Raji (cell line): ENCODE measurements around the gene PRKCD.

Experiments
- POLR2A ChIP-seq: IDR thresholded peaks from 2 replicates; pipeline ENCODE4 v1.6.1; 2011; ENCODE audit warnings: low read depth, low read length, control low read depth; ENCODE audit not compliant: insufficient read depth

Gene PRKCD

DNA sequence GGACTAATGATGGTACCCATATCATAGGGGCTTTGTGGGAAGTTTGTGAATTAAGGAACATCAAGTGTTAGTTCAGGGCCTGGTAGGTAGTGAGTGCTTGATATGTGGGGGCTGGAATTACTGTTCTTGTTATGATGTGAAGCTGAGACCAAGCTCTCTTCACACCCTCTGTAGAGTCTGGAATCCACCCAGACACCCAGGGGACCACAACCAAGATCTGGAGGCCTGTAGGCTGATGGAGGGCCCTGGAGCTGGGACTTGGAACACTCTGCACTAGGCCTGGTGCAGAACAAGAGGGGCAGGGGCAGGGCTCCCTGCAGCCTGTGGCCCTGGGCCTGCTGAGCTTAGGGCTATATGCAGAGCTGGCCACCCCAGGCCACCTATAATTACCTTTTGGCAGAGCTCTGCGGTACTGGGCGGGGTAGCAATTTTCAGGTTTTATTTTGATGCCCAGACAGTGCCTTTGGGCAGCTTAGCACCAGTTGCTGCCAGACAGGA, 13.1 kb upstream of the PRKCD start:
- no peak for TF ChIP-seq POLR2A

DNA sequence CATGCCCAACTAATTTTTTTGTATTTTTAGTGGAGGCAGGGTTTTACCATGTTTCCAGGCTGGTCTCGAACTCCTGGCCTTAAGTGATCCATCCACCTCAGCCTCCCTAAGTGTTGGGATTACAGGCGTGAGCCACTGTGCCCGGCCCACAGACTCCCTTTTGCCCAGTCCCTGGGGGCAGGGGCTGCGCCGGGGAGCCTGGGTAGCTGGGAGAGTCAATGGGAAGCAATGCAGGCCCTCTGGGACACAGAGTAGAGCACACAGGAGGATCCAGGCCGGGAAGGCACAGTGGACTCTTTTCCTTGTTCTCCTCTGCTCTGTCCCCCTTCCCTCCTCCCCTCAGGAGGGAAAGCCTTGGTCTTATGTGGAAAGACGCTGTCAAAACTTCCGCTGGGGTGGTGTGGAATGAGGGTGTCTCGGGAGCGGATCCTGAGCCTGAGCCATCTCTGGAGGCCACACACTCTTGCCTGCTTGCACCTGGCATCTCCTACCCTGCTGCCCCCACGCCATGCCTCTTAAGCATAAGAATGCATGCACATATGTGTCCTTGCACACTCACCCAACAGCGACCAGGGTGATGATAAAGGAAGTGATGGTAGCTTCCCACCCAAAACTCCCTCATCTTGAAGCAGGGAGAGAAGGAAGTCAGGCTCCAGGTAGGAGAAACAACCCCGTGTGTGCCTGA, 11.9 kb upstream of the PRKCD start:
- TF ChIP-seq POLR2A, result no peak

DNA sequence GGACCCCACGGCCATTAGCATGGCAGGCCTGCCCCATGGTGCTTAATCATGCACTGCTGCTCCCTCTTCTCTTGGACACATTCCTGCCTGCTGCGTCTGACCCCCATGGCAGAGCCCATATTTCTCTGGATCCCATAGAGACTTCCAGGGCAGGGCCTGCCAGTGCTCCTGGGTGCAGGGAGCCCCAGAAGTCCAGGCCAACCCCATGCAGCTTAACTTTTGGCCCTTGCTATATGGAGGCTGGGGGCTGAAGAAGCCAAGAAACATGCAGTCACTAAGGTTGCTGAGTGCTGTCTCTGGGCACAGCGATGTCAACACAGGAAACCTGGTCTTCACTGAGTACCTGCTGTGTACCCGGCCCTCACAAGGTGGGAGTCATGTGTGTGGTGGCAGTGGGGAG, 11.3 kb upstream of the PRKCD start:
- TF ChIP-seq POLR2A, result no peak

DNA sequence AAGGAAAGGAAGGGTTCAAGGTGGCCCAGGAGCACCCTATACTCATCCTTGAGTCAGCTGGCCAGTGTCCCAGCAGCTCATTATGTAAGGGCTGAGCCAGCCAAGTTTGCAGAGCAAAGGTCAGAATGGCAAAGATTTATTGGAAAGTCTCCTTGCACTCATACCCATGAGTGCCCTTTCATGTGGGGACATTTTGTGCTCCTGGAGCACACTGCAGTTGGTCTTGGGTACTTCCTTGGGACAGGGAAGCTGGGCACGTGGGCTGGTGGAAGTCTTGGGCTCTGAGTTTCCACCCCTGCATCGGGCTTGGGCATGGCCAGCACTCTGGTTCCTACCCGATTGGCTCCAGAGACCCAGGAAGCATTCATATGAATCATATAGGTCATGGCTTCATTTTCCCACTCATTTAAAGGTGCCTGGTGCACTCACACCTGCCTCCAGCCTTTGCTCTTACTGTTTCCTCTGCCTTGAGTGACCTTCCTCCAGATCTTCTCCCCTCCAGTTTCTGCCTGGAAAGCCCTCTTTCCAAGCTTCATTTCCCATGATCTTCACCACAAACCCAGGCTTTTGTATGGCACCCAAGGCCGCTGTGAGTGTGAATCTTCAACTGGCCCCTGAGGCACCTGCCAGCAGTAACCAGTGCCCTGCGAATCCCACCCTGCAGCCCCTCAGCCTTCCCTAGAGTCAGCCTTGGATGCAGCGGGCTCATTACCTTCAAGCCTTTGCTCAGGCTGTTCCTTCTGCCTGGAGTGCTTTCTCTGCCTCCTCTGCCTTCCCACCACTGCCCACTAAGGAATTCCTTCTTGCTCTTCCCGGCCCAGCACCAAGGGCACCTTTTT, 10.5 kb upstream of the PRKCD start:
- no peak for TF ChIP-seq POLR2A

DNA sequence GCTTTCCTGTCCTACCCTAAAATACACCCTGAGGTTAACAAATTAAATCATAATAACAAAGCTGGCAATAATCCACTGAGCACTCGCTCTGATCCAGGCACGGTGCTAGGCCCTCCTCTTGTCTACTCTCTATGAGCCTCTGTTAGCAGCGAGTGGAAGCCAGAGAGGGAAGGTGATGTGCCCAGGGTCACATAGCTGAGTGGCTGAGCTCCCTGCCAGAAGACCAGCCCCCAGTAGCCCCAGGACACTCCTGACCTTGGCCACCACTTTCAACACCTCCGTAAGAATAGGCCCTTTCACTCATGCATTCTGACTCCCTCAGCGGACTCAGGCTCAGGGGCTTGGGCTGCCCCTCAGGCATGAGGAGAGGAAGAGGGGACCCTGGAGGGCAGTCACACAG, 9.5 kb upstream of the PRKCD start:
- TF ChIP-seq POLR2A, result no peak

DNA sequence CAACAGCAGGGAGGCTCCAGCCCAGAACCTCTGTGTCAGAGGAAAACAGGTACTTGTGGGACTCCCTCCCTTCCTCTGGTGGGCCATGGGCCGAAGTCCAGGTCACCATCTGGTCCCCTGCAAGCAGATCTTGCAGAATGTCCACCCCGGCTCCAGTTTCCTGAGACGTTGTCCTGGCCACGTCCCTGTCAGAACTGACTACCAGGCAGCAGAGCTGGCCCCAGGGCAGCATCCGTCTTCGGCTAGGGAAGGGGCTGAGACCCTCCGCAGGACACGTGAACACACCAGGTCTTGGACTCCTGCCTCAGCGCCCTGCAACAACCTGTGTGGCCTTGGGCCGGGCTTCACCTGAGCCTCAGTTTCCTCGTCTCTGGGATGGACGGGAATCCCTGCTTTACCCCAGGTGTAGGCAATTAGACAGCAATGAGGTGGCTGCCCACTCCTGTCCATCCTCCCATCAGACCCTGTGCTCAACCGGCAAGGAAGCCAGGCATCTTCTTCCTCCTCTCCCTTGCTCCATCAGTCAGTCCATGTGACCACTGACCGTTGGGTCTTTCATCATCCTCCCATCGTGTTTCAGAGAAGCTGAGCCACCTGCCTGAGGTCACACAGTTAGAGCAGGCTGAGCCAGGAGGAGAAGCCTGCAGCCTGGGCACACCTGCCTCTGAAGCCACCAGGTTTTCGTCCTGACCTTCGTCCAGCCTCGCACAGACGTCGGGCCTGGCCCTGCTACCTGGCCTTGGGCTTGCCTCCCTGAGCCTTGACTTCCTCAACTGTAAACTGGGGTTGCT, 8.9 kb upstream of the PRKCD start:
- TF ChIP-seq POLR2A, result no peak

DNA sequence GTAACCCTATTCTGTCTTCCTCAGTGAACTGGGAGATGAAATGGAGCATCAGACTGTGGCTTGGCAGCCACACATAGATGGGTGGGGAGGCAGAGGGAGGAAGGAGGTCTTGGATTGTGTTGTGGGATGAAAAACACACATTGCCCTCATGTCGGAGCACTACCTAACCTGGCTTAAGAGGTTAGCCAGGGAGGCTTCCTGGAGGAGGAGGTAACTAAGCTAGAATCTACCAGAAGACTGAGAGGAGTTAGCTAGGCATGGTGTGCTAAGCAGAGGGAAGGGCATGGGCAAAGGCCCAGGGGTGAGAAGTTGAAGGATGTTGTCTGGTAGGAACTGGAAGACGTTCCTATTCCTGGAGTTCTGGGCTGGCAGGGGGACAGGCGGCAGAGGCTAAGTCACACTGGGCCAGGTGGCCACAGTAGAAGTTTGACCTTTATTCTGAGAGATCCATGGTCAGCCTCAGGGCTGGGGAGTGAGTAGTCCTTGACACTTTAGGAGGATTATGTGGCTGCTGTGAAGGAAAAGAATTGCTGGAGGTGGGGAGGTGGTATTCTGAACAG, 7.7 kb upstream of the PRKCD start:
- TF ChIP-seq POLR2A, result no peak

DNA sequence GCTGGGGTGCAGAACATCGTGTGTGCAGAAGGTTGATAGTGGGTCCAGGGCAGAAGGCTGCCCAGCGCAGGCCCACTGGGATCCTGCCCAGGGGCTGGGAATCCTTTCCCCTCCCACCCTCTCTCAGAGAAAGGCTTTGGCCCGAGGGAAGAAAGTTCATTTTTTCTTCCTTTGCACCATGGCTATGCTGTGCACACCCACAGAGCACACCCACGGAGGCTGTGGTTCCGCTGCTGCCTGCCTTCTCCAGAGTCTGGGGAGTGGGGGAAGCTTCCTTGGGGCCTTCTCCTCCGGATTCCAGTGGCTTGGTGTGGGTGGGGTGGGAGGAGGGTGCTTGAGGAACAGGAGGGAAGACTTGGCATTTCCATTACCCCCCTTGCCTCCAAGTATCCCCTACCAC, 7.0 kb upstream of the PRKCD start:
- no peak for TF ChIP-seq POLR2A

DNA sequence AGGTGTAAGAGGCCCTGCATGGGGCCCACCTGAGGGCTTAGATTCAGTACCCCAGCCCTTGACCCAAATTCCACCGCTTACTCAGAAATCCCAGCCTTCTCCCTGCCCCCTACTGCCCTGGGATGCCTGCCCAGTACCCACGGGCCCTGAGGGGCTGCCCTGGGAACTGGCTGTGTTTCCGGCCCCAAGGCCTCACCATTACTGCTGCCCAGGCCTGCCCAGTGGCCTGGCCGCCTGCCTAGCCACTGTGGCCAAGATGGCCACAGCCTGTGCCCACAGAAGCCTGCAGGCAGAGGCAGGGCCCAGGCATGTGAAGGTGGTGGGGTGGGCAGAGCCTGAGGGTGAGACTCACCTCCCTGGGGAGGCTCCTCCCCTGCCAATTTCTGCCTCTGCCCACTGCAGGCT, 6.1 kb upstream of the PRKCD start:
- TF ChIP-seq POLR2A, result no peak

DNA sequence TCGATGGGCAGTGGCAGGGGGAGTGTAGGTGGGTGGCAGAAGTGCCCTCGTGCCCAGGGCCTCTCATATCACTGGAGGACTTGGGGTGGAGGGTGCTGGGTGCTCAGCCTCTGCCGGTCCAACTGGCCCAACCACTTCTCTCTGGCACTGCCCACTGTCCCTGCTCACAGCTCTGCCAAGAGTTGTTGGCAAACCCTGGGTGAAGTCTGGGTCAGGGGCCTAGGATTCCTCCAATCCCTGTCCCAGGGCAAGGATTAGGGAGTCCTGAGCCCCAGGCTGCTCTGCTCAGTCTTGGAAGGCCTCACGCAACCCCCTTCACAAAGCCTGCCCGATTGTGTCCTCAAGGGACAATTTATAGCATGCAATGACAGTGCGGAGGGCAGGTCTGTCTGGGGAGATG, 5.2 kb upstream of the PRKCD start:
- no peak for TF ChIP-seq POLR2A

DNA sequence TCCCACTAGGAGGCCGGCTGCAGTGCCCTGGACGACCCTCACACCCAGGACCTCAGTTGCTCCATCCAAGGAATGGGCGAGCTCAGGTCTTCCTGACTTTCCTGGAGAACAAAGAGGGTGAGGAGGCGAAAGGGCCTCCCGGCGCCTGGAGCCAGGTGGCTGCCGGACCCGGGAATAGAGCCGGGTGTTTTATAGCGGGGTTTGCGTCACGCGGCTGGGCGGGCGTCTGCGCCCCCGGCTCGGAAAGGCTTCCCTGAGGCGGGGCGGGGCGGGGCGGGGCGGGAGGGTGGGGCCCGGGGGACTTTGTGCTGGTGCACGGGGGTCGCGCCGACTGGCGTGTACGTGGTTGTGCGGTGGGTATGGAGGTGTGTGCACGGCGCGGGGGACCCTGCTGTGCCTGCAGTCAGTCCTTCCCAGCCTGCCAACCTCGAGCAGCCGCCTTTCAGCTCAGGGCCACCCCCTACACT, 4.6 kb upstream of the PRKCD start:
- TF ChIP-seq POLR2A, result no peak

DNA sequence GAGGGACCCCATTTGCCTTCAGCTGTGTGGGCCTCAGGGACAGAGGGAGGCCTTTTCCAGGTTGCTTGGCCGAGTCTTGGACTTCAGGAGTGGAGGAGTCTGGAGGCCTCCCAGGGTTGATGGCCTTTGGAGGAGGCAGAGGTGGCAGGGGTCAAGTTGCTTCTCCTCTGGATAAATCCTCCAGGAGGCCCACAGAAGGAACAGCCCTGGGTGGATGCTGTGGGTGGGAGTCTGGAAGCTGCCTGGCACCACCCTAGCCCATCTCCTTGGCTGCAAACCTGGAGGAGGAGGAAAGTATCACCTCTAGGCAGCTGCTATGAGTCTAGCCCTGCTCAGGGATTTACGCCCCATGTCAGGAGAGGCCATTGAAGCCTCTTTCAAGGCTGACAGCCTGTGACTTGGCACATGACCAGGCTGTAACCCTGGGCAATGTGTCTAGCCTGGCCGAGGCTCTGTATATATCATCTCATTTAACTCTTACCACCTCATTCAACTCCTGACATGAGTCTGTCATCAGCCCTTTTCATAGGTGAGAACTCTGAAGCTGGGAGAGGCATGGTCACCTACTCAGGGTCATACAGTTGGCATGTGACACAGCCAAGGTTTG, 2.9 kb upstream of the PRKCD start:
- TF ChIP-seq POLR2A, result no peak

DNA sequence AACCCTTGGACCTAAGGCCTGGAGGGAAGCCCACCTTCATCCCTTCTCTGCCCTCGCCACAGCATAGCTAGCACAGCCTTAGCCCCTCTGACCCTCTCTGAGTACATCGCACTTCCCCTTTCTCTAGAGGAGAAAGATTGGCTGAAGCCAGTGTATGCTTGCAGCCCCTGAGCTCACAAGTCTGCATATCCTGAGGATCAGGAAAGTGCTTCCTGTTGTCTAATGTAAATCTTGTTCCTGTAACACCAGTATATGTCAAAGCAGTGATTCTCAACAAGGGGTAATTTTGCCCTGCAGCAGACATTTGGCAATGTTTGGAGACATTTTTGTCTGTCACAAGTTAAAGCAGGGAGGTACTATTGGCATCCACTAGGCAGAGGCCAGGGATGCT, 2.2 kb upstream of the PRKCD start:
- no peak for TF ChIP-seq POLR2A

DNA sequence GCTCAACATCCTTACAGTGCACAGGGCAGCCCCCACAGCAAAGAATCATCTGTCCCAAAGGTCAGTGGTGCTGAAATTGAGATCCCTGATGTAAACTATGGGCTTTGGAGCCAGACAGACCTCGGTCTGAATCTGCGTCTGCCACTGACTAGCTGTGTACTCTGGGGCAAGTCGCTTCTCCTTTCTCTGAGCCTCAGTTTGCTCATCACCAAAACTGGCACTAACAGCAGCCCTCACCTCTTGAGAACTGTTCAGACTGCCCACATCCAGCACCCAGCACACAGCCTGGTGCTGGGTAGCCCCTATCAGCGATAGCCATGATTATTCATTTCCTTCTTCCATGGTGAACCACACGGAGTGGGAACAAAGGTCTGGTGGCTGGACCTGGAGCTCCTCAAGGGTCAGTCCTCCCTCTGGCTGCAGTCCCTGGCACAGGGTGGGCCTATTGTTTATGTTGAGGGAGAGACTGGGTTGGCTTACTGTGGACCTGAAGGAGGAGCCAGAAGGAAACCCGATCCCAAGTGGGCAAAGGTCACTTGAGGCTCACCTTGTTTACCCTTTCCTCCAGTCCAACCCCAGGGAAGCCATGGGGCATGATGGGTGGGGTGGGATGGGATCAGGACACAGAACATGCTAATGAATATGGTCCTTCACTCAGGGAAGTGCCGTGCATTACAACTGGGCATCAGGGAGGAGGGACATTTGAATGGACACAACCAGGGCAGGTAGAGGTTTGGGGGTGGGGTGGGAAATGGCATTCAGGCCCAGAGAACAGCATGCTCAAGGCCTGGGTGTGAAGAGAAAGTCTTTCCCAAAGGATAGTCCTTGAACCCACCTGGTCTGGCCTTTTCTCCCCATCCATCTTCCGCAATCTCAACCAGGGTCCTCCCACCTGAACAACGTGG, 1.6 kb upstream of the PRKCD start:
- TF ChIP-seq POLR2A, result no peak
